GM19463 (cell line): ENCODE results near the gene PITPNM3.

Experiments used
- ATAC-seq: cut with Tn5 transposase; IDR thresholded peaks from one replicate; pipeline ENCODE4 v1.9.1; 2021; ENCODE audit warnings: mild to moderate bottlenecking, moderate library complexity; ENCODE audit not compliant: unreplicated experiment

Gene PITPNM3

DNA sequence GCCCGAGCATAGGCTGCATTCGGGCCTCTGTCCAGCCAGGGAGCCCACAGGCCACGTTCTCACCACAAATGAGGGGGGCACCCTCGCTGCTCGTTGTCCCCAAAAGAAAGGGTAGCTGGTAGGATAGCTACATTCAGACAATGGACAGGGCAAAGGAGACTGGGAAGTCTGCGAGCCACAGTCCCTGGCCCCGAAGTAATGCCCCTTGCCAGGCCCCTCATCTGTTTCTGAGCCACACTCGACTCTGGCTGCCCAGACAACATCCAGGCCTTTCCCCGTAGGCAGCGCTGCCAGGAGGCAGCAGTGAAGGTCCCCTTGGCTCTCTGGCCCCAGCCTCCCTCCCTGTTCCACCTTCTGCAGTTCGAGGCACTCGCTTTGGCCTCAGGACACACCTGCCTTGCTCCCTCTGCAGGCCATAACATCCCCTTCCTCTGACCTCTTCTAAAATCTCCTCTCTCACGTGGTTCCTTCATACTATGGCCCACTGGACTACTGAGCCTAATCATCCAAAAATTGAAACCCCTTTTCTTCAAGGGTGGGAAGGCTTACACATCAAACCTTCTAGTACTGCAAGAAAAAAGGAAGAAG lies 133.6 kb downstream of the PITPNM3 start:
- ATAC-seq, result no peak

DNA sequence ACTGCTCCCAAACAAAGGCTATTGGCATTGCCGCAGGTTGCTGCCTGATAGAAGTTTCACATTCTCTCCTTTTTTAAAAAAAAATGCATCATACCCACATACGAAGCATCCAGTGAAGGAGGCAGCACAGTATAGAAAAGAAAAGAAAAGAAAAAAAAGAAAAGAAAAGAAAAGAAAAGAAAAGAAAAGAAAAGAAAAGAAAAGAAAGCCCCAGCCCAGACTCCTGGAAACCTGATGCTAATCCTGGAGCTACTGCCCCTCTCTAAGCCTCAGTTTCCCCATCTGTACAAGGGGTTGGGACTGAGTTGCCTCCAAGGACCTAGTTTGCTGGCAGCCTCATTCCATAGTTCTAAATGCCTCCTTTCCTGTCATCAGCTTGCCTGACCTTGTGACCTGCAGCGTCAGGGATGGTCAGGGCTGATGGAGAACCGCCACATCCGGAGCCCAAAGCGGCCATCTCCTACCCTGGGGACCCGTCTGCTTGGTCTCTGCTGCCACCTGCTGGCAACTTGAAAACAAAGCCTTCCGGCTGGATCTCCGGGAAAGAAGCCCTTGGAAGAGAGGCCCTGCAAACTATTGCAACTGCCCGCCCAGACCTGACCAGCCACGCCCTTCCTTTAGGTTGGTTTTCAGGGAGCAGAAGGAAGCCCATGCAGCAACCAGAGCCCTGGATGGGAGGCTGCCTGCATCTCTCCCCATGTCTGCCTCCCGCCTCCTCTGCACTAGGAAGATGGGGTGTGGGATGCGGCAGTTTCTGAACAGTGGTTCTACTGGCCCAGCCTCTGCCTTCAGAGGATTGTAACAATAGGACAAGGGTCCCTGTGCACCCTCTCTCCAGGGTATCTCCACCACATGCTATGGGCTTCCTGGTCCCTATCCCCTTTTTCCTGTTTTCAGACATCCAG lies 134.4 kb downstream of the PITPNM3 start:
- ATAC-seq, result no peak

- no peak for ATAC-seq
These were observed 136.1 kb downstream of the PITPNM3 start for GRCh38 chr17:6420173-6420641.

GRCh38 chr17:6415616-6416015 lies 140.7 kb downstream of the PITPNM3 start:
- ATAC-seq, result no peak

- ATAC-seq, result no peak
These were observed 143.3 kb downstream of the PITPNM3 start for GRCh38 chr17:6413065-6413464.

DNA sequence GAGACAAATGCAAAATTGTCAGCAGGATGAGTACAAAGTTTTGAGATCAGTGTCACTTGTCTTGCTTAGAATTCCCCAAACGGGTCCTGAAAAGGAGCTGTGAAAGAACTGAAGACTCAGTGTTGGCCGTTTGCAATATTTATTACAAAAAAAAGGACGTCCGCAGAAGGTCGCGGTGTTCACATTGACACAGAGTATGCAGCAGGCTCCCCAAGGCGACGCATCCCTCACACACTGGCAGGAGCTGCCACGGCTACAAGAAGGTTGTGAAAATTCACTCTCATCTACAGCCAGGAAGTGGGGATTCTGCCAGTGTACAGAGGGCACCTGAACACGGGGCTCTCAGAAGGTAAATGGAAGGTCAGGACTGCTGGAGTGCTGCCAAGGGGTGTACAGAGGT lies 147.6 kb downstream of the PITPNM3 start:
- no peak for ATAC-seq

GRCh38 chr17:6408276-6408675 lies 148.1 kb downstream of the PITPNM3 start:
- no peak for ATAC-seq

- ATAC-seq, result no peak
These were observed 154.1 kb downstream of the PITPNM3 start for GRCh38 chr17:6402258-6402657.
